Hepatic stellate cell (primary cell): ENCODE results near the gene DNAJC3.
A peak's percentile ranks its signal among the peaks of the same experiment; 100 is the strongest.
"Not testable (repeated sequence)": the region's sequence is repeated elsewhere in the genome, so short reads cannot be mapped to it uniquely, and the experiment has no call there.

Source experiments
- DNase-seq: peaks from one replicate; pipeline ENCODE4 v3.0.0; 2011; ENCODE audit warnings: low spot score

Gene DNAJC3

DNA sequence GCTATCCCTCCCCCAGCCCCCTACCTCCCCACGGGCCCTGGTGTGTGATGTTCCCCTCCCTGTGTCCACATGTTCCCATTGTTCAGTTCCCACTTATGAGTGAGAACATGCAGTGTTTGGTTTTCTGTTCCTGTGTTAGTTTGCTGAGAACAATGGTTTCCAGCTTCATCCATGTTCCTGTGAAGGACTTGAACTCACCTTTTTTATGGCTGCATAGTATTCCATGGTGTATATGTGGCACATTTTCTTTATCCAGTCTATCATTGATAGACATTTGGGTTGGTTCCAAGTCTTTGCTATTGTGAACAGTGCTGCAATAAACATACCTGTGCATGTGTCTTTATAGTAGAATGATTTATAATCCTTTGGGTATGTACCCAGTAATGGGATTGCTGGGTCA, 105.0 kb downstream of the DNAJC3 start:
- DNase-seq, result not testable (repeated sequence)

DNA sequence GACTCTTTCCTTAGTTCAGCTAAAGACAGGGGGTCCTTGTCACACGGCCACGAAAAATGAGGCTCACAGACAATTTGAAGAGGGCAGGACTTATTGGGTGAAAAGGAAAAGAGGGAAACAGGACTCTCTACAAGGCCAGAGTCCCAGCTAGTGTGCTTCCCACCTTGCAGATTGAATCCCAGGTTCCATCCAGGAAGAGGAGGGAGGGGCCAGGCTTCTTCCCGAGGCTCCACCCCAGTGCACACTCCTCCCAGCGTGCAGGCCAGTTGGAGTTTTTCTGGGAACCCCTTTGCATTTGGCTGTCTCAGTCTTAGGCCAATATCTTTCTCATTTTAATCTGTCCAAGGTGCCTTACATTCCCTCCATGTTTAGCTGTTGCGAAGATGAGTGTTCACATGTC, 106.8 kb downstream of the DNAJC3 start:
- DNase-seq, result no peak

DNA sequence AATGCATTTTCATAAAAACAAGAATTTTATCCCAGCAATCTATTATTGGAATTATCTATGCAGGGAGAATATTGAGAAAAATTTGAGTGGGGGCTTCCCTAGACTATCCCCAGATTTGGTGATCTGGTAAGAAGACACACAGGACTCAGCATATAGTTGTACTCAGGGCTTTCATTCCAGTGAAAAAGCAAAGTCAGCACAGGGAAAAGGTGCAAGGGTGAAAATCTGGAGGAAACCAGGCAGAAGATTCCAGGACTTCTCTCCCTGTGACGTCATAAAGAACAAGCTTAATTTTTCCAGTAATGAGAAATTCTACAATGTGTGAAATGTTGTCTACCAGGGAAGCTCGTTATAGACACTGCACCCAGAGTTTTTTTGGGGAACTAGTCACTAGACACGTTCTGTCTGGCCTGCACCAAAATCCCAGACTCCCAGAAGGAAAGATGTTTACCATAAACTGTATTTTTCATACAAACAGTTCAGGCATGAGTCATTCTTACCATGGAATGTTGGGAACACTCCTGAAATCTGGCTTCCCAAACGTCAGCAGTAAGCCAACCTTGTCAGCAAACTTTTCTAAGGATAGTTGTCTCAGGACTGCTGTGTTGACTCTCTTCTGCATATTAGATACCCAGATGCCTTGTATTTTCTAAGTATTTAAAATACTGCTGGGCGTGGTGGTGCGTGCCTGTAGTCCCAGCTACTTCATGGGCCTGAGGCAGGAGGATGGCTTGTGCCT, 107.4 kb downstream of the DNAJC3 start:
- peak; percentile 63 for DNase-seq

DNA sequence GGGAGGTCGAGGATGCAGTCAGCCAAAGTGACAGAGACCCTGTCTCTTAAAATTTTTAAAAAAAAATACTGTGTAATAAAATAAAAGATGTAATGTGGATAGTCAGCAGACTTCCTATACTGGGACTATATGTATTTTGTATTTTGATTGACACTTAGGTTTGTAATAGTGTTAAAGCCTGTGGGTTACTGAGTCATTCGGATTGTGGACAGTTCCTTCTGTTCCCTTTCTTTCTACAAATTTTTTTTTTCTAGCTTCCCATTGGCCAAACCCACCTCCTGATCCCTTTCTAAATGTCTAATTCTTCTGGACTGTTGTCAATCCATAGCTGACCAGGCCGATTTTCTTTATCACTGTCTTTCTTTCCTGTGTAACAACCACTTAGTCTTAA, 108.0 kb downstream of the DNAJC3 start:
- peak; percentile 21 for DNase-seq

DNA sequence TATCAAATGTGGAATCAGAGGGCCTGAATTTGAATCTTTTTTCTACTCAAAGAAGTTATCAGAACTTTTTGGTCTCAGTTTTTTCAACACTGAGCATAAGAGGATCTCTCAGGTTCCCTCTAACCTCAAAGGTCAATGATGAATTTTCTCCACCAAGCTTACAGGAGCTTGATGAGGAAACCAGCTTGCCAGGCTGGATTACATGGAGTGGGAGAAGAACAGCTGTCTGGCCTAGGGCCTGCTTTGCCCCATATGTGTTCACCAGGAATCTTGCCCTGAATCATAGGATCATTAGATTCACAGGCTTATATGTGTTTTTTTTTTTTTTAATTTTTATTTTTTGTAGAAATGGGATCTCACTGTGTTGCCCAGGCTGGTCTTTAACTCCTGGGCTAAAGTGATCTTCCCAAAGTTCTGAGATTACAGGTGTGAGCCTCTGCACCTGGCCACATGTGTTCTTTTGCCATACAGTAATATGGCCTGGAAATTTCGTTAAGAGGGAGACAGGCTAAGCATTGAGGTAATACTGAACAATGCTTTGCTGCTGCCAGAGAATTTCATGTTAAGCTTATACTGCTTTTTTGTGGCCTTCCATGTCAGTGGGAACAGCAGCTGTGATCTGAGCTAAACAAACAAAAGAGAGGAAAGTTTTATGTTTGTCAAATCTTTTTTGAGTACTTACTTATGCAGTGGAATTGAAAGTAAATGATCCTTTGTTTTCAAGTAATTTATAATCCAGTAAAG, 110.6 kb downstream of the DNAJC3 start:
- no peak for DNase-seq

DNA sequence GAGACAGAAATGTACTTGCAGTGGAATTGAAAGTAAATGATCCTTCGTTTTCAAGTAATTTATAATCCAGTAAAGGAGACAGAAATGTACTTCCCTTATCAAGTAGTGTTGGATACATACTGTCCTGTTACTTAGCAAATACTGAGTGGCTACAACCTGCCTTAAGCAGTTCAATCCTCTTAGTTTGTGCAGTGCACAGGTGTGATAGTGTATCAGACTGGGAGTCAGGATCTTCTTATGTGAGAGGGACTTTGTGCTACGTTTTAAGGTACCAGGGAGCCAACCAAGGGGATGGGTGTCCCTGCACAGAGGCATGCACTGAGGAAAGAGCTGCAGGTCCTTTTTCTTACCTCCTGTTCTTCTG, 111.1 kb downstream of the DNAJC3 start:
- DNase-seq, result no peak

DNA sequence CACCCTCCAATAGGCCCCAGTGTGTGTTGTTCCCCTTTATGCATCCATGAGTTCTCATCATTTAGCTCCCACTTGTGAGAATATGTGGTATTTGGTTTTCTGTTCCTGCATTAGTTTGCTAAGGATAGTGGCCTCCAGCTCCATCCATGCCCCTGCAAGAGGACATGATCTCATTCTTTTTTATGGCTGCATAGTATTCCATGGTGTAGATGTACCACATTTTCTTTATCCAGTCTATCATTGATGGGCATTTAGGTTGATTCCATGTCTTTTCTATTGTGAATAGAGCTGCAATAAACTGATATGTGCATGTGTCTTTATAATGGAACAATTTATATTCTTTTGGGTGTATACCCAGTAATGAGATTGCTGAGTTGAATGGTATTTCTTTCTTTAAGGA, 112.4 kb downstream of the DNAJC3 start:
- not testable (repeated sequence) for DNase-seq

DNA sequence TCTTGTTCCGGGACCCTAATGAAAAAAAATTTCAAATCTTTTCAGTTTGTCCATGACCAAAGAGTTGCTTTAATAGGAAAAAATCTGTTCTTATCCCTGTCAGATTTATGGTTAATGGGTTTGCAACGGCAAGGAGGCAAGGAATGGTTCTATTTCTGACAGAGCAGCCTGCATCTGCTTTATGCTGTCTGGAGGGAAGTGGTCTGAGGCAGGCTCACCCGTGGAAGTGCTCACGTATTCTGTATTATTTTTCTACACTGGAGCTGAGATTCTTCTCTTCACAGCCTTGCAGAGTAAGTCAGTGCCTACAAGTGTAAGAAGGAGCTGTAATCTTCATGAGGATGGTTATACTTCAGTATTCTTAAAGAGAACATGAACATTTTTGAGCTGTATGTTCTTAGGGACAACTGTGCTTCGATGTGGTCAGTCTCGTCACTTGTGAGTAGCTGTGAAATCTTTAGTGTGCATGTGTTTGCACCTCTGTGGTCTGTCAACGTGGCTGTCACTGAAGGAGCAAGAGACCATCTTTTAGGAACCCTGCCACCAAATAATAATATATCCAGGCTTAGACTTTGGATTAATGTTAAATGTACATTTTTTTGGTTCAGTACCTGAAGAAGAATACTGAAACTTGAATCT, 114.3 kb downstream of the DNAJC3 start:
- DNase-seq, result no peak

DNA sequence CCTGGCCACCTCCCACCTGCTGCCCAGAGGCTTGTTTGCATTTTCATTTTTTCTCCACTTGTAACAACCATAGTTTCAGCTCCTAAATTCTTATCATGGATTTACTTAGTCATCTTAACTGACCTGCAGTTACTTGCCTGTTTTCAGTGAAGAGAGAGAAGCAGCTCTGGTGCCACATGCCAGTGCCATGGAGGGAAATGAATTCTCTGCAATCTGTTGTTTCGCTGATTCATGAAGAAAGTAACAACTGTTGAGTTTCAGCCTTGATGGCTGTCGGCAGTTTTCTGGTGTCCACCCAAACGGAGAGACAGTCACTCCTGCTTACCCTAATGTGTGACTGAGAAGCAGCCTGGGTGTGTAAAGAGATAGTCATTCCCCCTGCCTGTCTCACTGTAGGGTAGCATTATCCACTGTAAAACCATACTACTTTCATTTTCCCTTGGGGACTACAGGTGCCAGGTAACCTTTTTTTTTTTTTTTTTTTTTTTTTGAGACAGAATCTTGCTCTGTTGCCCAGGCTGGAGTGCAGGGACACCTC, 116.1 kb downstream of the DNAJC3 start:
- no peak for DNase-seq

DNA sequence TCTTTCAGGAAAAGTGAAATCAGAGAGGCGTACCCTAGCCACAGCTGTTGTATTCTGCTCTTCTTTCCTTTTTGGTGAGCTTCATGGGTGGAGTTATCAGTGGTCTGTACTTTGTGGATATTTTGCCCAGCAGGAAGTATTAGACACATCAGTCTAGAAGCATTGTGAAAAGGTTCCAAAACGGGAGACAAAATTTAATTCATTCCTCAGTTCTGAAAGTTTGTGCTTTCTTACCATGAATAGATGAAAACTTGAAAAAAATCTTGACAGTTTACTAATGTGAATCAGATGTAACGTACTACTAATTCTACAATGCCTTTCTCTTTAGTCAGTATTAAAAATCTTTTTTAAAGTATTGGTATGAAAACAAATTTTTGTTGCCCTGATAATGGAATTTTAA, 116.8 kb downstream of the DNAJC3 start:
- no peak for DNase-seq

DNA sequence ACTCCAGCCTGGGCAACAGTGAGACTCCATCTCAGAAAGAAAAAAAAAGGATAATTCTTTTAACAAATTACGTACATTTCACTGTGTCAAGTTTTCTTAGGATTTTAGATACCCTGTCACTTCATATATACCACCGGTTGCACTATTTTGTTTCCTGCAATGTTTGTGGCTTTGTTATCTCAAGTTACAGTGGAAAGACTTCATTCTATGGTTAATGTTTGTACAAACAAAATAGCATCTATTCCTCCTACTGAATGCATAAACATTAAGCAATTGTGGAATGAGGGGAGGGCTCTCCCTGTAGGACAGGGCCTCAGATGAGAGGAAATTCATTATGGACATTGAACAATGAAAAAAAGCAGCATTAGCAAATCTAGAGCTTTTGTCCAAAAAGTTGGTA, 120.1 kb downstream of the DNAJC3 start:
- DNase-seq, result no peak

DNA sequence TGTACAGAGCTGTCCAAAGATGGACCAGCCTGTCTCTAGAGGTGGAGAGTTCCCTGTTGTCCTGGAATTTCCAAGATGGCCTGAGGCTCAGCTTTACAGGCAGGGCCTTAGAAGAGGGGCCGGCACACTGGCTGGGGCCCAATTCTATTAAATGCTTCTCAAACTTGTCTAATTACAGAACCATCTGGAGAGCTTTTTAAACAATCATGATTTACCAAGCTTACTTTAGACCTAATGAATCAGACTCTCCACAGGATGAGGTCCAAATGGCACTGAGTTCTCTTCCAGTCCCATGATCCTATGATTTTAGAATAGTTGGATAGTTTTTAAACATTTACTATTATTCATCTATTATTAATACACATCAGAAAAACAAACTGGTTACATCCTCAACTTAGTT, 123.5 kb downstream of the DNAJC3 start:
- no peak for DNase-seq

DNA sequence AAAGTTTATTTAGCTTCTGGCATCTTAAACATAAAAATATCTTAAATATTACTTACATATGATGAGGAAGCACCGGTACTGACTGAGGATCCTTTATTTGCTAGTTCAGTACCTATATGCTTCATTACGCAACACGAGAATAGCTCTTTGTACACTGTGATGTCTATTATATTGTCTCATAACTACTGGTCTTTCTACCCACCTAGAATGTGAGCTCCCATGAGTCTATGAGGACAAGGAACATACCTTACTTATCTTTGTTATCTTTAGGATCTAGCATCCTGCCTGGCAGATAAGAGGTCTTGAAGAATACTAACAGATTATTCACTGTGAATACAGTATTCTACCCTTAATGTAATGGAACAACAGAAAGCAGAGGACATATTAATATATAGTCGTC, 124.9 kb downstream of the DNAJC3 start:
- DNase-seq, result no peak

DNA sequence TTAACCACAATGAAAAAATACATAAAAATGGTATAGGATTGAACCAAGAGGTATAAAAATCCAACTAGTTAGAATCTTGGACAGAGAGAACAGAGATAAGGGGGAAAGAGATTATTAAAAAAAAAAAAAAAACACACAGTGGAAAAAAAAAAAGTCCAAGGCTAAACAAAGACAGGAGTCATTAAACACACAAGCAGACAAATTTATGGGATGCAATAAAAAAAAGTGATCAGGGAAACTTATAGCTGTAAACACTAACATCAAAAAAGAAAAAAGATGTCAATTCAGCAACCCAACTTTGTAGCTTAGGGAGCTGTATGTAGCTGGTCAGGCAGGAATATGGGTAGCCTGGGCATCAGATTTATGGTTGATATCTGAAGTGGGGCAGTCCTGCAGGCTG, 129.0 kb downstream of the DNAJC3 start:
- no peak for DNase-seq

DNA sequence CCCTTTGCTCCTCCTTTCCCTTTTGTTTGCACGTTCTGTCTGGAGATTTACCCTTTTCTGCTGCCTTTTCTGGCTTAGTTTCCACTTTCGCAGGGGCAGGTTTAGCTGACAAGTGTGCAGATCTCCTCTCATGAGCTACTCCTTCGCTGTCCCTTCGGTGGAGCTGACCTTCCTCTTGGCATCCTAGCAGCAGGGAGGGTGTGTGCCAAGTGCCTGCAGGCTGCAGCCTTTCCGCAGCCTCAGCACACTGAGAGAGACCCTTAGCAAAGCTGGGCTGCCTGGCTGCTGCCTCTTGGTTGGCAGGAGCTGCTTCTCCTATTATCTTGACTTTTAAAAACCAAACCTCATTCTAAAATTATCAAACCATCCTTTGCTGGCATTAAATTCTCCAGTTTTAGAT, 132.5 kb downstream of the DNAJC3 start:
- no peak for DNase-seq

DNA sequence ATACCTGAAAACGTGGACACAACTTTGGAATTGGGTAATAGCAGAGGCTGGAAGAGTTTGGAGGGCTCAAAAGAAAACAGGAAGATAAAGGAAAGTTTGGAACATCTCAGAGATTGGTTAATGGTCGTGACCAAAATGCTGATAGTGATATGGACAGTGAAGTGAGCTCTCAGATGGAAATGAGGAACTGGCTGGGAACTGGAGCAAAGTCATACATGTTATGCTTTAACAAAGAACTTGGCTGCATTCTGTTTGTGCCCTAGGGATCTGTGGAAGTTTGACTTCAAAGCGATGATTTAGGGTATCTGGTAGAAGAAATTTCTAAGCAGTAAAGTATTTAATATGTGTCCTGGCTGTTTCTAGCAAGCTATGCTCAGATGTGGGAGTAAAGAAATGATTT, 136.2 kb downstream of the DNAJC3 start:
- no peak for DNase-seq

DNA sequence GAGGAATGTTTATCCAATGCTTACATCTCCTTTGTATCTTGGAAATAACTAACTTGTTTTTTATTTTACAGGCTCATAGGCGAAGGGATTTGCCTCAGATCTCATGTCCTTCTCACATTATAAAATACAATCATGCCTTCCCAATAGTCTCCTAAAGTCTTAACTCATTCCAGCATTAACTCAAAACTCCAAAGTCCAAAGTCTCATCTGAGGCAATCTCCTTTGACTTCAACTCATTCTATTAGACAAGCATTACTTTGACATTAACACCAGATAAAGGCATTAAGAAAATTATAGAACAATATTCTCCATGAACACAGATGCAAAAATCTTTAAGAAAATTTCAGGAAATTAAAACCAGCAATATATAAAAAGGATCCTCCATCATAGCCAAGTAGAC, 137.6 kb downstream of the DNAJC3 start:
- no peak for DNase-seq

DNA sequence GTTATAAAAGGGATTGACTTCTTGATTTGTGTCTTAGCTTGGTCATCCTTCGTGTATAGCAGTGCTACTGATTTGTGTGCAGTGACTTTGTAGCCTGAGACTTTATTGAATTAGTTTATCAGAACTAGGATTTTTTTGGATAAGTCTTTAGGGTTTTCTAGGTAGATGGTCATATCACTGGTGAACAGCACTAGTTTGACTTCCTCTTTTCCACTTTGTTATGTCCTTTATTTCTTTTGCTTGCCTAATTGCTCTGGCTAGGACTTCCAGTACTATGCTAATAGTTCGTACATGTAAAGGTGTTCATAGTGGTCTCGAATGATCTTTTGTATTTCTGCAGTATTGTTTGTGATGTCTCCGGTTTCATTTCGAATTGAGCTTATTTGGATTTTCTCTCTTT, 145.4 kb downstream of the DNAJC3 start:
- no peak for DNase-seq

DNA sequence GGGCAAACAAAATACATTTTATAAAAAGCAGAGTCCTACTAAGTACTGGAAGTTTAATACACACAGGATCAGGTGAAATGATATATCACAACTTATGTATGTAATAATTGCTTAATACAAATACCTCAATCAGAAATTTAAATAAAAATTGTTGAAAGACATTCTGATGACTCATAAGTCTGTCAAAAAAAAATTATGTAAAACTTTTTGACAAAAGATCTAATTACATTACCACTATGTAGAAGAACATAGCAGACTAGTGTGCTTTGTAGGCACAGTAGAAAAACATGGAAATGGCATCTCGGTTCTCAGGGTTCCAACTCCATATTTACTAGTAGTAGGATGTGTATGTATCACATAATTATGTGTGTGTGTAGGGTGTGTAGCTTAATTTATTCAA, 156.2 kb downstream of the DNAJC3 start:
- no peak for DNase-seq

DNA sequence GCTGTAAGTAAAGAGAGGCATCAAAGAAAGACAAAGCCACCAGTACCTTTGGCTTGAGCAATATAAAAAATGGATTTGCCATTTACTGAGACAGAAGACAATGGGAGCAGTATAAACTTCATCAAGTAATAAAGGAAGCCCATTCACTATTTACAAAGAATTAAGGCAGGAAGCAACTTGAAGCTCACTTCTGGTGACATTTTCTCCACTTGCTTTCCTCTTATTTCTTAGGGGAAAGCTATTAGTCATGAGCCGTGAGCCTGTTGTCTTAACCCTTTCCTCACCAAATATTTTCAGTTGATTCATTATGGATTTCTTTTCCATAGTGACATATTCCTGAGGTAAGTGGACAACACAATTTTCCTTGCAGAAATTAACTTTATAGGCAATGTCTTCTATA, 156.8 kb downstream of the DNAJC3 start:
- no peak for DNase-seq

DNA sequence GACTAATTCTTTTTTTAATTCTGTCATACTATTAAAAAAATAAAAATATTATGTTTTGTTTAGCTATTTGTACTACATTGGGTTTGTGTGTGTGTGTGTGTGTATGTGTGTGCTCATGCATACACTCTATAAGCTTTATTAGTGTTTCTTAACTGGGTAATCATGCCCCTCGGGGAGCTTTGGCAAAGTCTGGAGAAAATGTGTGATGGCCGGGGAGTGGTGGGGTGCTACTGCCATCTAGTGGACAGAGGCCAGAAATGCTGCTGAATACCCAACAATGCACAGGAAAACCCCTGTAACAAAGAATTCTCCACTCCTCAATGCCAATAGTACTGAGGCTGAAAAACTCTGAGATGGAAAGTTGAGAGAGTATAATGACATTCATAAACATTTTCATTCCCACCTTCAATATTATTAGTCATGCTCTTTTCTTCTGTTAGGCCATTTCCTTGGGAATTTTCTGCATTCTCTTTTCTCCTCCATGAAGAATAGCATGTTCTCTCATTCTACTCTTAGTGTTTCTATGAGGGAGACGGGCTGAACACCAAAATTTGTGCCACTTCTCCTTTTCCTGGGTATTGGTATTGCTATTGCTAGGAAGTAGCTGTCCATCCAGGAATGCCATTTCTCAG, 157.3 kb downstream of the DNAJC3 start:
- DNase-seq, result peak; percentile 31

DNA sequence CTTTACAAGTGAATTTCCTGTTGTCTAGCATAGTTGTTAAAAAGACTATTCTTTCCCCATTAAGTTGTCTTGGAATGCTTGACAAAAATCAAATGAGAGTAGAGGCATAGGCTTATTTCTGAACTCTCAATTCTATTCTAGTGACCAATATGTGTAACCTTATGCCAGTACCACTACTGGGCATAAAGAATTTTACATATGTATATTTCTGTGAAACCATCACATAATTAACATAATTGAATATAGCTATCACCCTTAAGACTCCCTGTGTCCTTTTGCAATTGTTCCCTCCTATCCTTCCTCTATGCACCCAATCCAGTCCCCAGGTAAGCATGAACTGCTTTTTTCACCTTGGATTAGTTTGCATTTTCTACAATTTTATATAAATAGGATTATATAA, 165.0 kb downstream of the DNAJC3 start:
- no peak for DNase-seq

DNA sequence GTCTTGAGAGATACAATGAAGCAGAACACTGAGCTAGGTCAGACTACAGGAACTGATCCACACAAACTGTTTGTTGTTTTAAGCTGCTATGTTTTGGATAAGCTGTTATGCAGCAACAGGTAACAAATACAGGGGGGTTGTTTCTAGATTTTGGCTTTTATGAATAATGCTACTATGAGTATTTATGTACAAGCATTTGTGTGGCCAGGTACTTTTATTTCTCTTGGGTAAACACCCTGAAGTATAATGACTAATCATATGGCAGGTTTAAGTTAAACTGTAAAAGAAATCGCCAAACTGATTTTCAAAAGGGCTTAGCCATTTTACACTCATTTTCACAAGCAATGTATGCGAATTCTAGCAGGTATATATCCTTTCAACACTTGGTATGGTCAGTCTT, 166.0 kb downstream of the DNAJC3 start:
- DNase-seq, result no peak
